GM21423 (cell line): ENCODE measurements around the gene IVD.

ENCODE experiments used
- ATAC-seq: cut with Tn5 transposase; IDR thresholded peaks from one replicate; pipeline ENCODE4 v1.9.1; 2021; ENCODE audit warnings: mild to moderate bottlenecking, moderate library complexity; ENCODE audit not compliant: unreplicated experiment

The IVD gene

DNA sequence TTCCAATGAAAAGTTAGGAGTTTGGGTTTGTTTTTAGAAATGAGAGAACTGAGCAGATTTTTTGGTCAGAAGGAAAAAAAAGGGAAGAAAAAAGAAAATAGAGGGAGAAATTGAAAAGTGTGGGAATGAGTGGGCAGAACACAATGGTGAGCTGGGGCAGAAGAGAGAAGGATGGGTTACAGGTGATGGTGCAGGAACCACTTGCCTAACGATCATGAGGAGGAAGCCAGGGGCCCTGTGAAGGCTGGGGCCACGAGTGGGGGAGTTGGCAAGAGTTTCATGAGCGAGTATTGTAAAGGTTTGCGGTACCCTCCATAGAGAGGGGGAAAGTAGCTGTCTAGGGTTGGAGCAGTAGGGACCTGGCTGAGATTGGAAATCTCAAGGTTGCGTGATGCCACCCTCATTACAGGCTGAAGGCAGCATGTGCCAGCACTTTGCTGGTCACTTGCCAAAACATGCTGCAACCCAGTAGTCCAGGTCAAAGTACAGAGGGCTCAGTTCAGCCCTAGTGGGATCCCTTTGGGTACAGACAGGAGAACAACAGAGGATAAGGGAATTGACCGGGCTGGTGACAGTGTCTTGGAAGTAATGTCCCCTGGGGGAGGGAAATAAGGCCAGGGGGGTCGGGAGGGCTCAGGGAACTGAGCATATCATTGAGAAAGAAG, 6.6 kb downstream of the IVD start:
- ATAC-seq = no peak

DNA sequence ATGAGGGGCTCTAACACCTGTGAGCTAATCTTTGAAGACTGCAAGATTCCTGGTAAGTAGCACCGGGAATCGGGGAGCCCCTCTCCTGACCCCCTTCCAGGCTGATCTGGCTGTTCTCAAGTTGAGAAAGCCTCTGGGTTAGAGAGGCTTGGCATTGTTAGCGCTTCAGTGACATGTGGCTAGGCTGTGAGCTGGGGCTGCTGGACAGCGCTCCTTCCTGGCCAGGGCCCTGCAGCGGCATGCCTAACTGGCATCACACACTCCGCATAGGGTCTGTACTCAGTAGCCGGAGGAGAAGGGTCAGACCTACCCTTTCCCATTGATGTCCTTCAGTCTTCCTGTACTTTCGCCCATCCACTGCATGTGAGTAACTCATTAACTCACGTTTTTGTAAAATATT, 7.4 kb downstream of the IVD start:
- ATAC-seq = no peak

DNA sequence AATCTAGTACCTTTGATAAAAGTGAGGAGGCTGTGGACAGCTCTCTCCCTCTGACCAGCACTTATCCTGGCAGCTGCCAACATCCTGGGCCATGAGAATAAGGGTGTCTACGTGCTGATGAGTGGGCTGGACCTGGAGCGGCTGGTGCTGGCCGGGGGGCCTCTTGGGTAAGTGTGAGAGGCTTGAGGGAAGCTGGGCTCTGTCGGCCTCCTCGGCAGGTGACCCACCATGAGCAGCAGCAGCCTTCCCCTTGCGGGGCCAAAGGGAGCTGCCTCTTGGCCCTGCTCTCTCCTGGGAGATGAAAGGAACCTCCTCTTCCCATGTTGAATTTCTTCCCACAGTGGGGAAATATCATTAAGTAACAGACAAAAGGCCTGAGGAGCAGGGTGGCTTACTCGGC, 9.2 kb downstream of the IVD start:
- ATAC-seq = no peak

DNA sequence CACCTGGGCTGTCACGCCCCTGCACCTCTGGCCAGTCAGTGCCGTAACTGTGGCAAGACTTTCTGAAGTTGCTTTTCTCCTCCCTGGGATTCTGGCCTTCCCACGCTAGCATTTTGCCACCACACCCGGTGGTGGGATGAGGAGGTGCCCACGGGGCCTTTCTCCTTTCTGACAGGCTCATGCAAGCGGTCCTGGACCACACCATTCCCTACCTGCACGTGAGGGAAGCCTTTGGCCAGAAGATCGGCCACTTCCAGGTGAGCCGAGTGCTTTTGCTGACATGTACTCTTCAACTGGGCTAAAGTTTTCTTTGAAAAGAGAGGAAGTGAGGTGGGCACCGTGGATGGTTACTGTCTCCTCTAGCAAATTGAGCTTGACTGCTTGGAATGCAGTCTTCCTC, 9.6 kb downstream of the IVD start:
- ATAC-seq = no peak

- ATAC-seq = no peak
Measured at GRCh38 chr15:40416056-40416455, 10.5 kb downstream of the IVD start.

DNA sequence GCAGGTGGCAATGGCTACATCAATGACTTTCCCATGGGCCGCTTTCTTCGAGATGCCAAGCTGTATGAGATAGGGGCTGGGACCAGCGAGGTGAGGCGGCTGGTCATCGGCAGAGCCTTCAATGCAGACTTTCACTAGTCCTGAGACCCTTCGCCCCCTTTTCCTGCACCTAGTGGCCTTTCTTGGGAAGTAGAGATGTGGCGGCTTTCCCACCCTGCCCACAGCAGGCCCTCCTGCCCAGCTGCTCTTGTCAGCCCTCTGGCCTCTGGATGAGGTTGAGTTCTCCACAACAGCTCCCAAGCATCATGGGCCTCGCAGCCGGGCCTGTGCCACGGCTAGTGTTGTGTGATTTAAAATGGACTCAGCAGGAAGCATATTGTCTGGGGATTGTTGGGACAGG, 12.5 kb downstream of the IVD start:
- ATAC-seq = no peak

DNA sequence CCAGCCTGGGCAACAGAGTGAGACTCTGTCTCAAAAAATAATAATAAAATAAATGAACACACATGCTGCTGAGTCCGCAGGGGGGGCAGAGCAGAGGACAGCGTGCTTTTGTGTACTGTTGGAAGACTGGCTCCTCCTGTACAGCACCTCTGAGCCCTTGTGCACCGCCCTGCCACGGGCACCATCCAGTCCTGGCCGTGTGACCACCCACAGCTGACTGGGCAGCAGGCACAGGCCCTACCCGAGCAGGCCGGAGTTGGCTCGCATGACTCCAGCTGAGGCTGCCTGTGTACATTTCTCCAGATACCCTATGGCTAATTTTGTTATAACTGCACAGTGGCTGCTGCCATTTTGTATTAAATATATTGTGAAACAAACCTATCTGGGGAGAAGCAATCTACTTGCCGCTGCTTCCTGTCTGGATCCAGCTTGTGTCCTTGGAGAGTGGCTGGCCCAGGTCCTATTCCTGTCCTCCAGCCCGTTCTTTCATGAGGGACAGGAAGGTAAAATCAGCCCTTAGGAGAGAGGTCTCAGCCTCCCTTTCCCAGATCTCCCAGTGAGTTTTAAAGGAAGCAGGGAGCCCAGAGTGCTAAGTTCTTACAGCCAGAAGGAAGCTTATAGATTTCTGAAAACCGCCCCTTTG, 14.6 kb downstream of the IVD start:
- no peak for ATAC-seq

GRCh38 chr15:40420793-40421192, 15.2 kb downstream of the IVD start:
- no peak for ATAC-seq

GRCh38 chr15:40421246-40422157, 15.9 kb downstream of the IVD start:
- ATAC-seq = peak; percentile 80

GRCh38 chr15:40424483-40425115, 19.0 kb downstream of the IVD start:
- no peak for ATAC-seq

GRCh38 chr15:40425681-40426080, 20.1 kb downstream of the IVD start:
- no peak for ATAC-seq

DNA sequence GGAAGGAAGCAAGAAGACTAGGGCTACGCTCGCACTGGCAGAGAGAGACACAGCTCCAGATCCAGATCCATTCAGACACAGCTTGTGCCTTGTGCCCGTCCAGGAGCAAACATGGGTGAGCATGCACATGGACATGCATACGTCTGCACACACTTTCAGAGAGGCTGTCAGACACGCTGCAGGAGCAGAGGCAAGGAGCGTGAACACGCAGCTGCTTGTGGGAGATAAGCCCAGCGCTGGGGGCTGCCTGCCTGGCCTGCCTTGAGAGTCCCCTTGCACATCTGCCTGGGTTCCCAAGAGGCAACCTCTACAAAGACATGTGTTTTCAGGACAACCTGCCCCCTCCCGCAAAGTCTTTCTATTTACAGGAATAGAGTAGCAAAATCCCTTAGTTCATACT, 21.6 kb downstream of the IVD start:
- no peak for ATAC-seq

DNA sequence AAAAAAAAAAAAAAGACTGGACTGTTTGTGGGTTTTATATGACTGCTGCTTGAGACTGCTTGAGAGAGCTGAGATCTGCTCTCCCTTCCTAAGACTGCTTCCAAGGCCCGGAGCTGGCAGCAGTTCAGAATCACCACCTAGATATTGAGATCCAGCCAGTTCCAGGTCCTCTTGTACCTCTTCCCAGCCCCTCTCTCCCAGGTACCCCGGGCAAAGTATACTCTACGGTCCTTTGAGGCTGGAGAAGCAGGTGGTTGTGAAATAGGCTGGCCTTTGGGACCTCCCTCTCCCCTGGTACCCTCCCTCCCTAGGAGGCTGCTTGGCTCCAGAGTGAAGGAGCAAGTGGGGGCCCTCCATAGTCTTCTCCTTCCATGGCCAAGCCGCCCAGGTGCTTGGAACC, 22.6 kb downstream of the IVD start:
- ATAC-seq = no peak

- ATAC-seq = no peak
Measured at GRCh38 chr15:40429068-40429710, 23.6 kb downstream of the IVD start.

DNA sequence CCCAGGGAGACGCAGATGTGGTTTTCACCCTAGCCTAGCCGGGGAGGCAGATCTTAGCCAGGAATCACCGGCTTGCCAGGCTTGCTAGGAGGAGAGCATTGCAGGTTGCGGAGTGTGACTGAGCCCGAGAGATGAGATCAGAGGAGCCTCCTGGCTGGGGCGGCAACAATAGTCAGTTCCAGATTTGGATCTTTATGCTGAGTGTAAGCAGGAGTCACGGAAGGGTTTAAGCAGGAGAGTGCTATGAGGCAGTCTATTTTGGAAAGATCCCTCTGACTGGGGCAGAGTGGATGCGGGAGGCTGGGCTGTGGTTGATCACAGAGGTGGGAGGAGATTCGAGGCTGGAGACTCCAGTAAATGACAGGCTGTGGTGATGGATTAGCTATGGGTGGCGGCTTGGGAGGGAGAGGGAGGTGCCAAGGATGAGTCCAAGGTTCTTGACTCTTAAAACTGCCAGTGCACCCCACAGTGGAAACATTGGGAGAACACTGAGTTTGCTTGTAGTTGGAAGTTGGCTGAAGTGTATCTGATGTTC, 24.7 kb downstream of the IVD start:
- no peak for ATAC-seq

GRCh38 chr15:40435023-40435709, 29.6 kb downstream of the IVD start:
- ATAC-seq = no peak

GRCh38 chr15:40435710-40436089, 30.1 kb downstream of the IVD start:
- no peak for ATAC-seq

DNA sequence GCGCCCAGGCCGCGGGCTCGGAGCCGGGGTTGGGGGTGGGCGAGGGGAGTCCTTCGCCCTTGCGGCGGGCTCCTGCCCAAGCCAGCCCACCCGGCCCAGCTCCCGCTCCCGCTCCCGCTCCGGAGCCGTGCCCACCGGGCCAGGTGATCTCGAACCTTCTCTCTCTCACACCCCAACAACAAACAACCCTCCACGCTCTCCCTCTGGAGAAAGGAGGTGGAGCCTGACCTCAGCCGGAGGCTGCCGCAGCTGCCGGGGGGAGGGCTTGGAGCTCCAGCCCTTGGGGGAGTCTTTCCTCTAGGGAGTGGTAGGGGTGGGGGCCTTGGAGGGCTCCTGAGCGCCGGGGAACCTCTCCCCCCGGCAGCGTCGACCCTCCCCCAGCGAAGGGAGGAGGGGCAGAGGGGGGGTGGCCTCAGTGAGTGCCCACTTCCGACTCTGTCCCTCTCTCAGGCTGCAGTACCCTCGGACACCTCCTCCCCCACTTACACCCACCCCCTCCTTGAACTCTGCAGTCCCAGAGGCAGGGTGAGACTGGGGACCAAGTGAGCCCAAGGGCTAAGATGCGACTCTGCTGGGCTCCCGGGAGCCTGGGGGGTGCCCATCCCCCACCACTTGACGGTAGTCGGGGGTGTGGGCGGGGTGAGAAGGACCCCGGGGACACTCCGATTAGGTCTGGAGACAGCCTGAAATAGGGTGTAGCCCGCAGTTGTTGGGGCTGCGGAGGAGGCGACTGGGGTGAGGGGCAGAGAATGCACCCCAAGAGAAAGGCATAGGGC, 30.7 kb downstream of the IVD start:
- ATAC-seq = no peak
